GM21526 (cell line): ENCODE results near the gene SLC17A6.

Experiments used
- ATAC-seq: cut with Tn5 transposase; IDR thresholded peaks from one replicate; pipeline ENCODE4 v1.9.1; 2021; ENCODE audit warnings: moderate library complexity; ENCODE audit not compliant: unreplicated experiment, low FRiP score

The SLC17A6 gene

GRCh38 chr11:22387126-22387525, 48.9 kb downstream of the SLC17A6 start:
- no peak for ATAC-seq

- no peak for ATAC-seq
Observed at GRCh38 chr11:22389526-22390282, 51.5 kb downstream of the SLC17A6 start.

- no peak for ATAC-seq
Observed at GRCh38 chr11:22390283-22390655, 52.1 kb downstream of the SLC17A6 start.

- no peak for ATAC-seq
Observed at GRCh38 chr11:22392561-22392960, 54.4 kb downstream of the SLC17A6 start.

GRCh38 chr11:22405377-22405776, 67.2 kb downstream of the SLC17A6 start:
- no peak for ATAC-seq

GRCh38 chr11:22407267-22407666, 69.1 kb downstream of the SLC17A6 start:
- ATAC-seq, result no peak

GRCh38 chr11:22407921-22408320, 69.7 kb downstream of the SLC17A6 start:
- ATAC-seq, result no peak

GRCh38 chr11:22415476-22415875, 77.3 kb downstream of the SLC17A6 start:
- no peak for ATAC-seq

GRCh38 chr11:22416462-22416861, 78.3 kb downstream of the SLC17A6 start:
- ATAC-seq, result no peak

- no peak for ATAC-seq
Observed at GRCh38 chr11:22426915-22427314, 88.7 kb downstream of the SLC17A6 start.
